Activated CD8-positive, alpha-beta T cell treated with anti-CD3 and anti-CD28 coated beads, Interleukin-2, amount 10 ng/mL, durations not matched to agents 7 days and 5 days (primary cell): ENCODE data around the gene ANKRD53. TPM values are rescaled to one million over a fixed set of nuclear protein-coding genes. Genes with fewer than 3 reads are reported as not detected.
A peak's percentile ranks its signal among the peaks of the same experiment; 100 is the strongest.

Experiments
- ATAC-seq: fragments of 150-1000 bp; cut with Tn5 transposase; one replicate; pipeline ENCODE4 v1.10.0; 2021; ENCODE audit warnings: moderate library complexity
- CTCF ChIA-PET: fragments of 350-600 bp; sonication (Branson Sonifier 250); formaldehyde crosslinking; loops from one replicate; lab custom pipeline; 2021; ENCODE audit warnings: antibody characterized with exemption; lab: Charles Lee
- POLR2A ChIA-PET: fragments of 350-600 bp; sonication (Branson Sonifier 250); formaldehyde crosslinking; loops from one replicate; lab custom pipeline; 2021; ENCODE audit warnings: antibody characterized with exemption; lab: Charles Lee
- DNase-seq: peaks from one replicate; pipeline ENCODE4 v3.0.0-alpha.2; 2020
- H3K27ac Mint-ChIP-seq: one replicate; pipeline ENCODE4 v1.8.0; 2021; ENCODE audit warnings: mild to moderate bottlenecking, mixed read lengths
- H3K27me3 Mint-ChIP-seq: one replicate; pipeline ENCODE4 v1.8.0; 2021; ENCODE audit warnings: low read depth, mixed read lengths
- H3K36me3 Mint-ChIP-seq: one replicate; pipeline ENCODE4 v1.8.0; 2021; ENCODE audit warnings: low read depth, mixed read lengths
- H3K4me1 Mint-ChIP-seq: one replicate; pipeline ENCODE4 v1.8.0; 2021; ENCODE audit warnings: low read depth, mixed read lengths
- H3K4me3 Mint-ChIP-seq: one replicate; pipeline ENCODE4 v1.8.0; 2021; ENCODE audit warnings: mild to moderate bottlenecking, mixed read lengths
- H3K9me3 Mint-ChIP-seq: one replicate; pipeline ENCODE4 v1.8.0; 2022; ENCODE audit warnings: mixed read lengths; ENCODE audit not compliant: insufficient read depth
- total RNA-seq, 2 experiments: library from RNA; stranded (reverse); gene quantifications; one replicate each; pipeline ENCODE4 v1.2.3, GENCODE V29; 2021

The ANKRD53 gene
- total RNA-seq, 2 experiments from 2014 or later, result not detected

GRCh38 chr2:70962211-70962884 lies 16.1 kb upstream of the ANKRD53 start:
- peaks cover 23% of the 10 kb centered on the region for H3K4me1 Mint-ChIP-seq
- POLR2A ChIA-PET, result no interaction called here

DNA sequence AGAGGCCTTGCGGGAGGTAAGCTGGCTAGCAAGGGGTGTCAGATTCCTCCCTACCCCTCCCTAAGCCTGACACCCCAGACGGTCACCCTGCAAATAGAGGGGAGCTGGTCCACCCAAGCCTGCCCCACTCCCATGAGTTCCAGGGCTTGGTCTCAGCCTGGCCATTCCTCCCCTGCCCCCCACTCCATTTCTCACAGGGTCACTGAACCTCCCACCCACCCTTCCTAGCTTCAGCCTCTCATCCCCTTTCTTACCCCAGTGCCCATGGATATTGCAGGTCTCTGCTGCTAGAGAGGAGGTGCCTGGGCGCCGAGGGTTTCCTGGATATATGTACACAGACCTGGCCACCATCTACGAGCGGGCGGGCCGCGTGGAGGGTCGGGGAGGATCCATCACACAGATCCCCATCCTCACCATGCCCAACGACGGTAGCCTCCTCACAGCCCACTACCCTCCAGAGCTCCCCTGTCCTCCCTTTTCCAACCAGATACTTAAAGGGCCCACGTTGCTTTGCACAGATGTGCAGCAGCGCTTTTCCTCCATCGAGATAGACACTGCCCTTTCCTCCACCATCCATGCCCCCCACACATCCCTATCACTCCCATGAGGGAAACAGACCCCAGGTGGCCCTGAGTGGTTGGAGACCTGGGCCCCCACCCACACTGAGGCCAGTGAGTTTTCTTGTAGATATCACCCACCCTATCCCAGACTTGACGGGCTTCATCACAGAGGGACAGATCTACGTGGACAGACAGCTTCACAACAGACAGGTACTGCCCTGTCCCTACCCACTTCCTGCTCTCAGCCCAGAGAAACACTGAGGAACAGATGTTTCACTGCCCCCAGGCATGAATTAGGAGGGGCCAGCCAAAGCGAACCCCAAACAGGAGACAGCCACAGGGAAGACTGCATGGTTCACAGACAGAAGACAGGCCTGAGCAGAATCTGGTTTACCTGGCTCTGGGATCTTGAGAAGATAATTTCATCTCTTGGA lies 15.2 kb upstream of the ANKRD53 start:
- POLR2A ChIA-PET, result no interaction called here

More at GRCh38 chr2:70962211-70962884, 16.1 kb upstream of the ANKRD53 start:
- no peak overlapping the region for H3K4me3 Mint-ChIP-seq
- H3K9me3 Mint-ChIP-seq, result no peaks in the 10 kb centered on the region
- no peak overlapping the region for H3K27ac Mint-ChIP-seq
- no peaks in the 10 kb centered on the region for H3K36me3 Mint-ChIP-seq
- CTCF ChIA-PET, result interaction anchor here (0.8 to 5.8 kb wide), 5 partner anchors 11 to 23 kb away, joined by 4 to 60 read pairs (median 6); no protein-coding TSS in a partner anchor
- DNase-seq, result peak; percentile 20
- peaks cover 17% of the 10 kb centered on the region for H3K27me3 Mint-ChIP-seq
- no peak for ATAC-seq

GRCh38 chr2:70964133-70964532 lies 14.3 kb upstream of the ANKRD53 start:
- DNase-seq (no peak), ATAC-seq (no peak)
- Mint-ChIP-seq H3K36me3 (no peaks in the 10 kb centered on the region), H3K4me1 (peaks cover 5% of the 10 kb centered on the region), H3K9me3 (no peaks in the 10 kb centered on the region), H3K27me3 (peaks cover 25% of the 10 kb centered on the region), H3K27ac (no peak overlapping the region), H3K4me3 (no peak overlapping the region)
- ChIA-PET CTCF (interaction anchor here (0.8 to 5.8 kb wide), 16 partner anchors 10 to 426 kb away, joined by 3 to 60 read pairs (median 5); partner anchors contain the start of genes ANKRD53 and TEX261), POLR2A (no interaction called here)

More for the DNA sequence above, 15.2 kb upstream of the ANKRD53 start:
- Mint-ChIP-seq H3K4me3 (no peak overlapping the region), H3K27ac (no peak overlapping the region), H3K27me3 (peaks cover 23% of the 10 kb centered on the region), H3K36me3 (no peaks in the 10 kb centered on the region), H3K9me3 (no peaks in the 10 kb centered on the region), H3K4me1 (peaks cover 15% of the 10 kb centered on the region)
- ATAC-seq, result no peak
- DNase-seq, result peak; percentile 17
- CTCF ChIA-PET, result interaction anchor here (1.3 to 5.8 kb wide), 11 partner anchors 9 to 93 kb away, joined by 3 to 60 read pairs (median 11); partner anchors contain the start of gene ANKRD53

GRCh38 chr2:70964596-70965386 lies 13.6 kb upstream of the ANKRD53 start:
- ChIA-PET POLR2A (no interaction called here), CTCF (interaction anchor here (0.8 to 5.8 kb wide), 23 partner anchors 9 to 427 kb away, joined by 3 to 60 read pairs (median 4); partner anchors contain the start of genes ANKRD53 and TEX261)
- H3K36me3 Mint-ChIP-seq, result no peaks in the 10 kb centered on the region
- peak; percentile 84 for DNase-seq
- H3K27me3 Mint-ChIP-seq, result peaks cover 25% of the 10 kb centered on the region
- H3K4me1 Mint-ChIP-seq, result peaks cover 5% of the 10 kb centered on the region
- peak overlapping the region; percentile 50 for H3K27ac Mint-ChIP-seq
- no peaks in the 10 kb centered on the region for H3K9me3 Mint-ChIP-seq
- peak; percentile 97 for ATAC-seq
- H3K4me3 Mint-ChIP-seq, result peak overlapping the region; percentile 82

- ATAC-seq (no peak), DNase-seq (peak; percentile 14)
- Mint-ChIP-seq H3K27ac (no peak overlapping the region), H3K36me3 (no peaks in the 10 kb centered on the region), H3K27me3 (peaks cover 32% of the 10 kb centered on the region), H3K4me1 (peaks cover 5% of the 10 kb centered on the region), H3K9me3 (no peaks in the 10 kb centered on the region), H3K4me3 (peak overlapping the region; percentile 82)
- CTCF ChIA-PET, result interaction anchor here (0.8 to 5.8 kb wide), 16 partner anchors 9 to 428 kb away, joined by 3 to 60 read pairs (median 5); partner anchors contain the start of genes ANKRD53 and TEX261
- POLR2A ChIA-PET, result no interaction called here
Measured at GRCh38 chr2:70965506-70965905, 12.9 kb upstream of the ANKRD53 start.

DNA sequence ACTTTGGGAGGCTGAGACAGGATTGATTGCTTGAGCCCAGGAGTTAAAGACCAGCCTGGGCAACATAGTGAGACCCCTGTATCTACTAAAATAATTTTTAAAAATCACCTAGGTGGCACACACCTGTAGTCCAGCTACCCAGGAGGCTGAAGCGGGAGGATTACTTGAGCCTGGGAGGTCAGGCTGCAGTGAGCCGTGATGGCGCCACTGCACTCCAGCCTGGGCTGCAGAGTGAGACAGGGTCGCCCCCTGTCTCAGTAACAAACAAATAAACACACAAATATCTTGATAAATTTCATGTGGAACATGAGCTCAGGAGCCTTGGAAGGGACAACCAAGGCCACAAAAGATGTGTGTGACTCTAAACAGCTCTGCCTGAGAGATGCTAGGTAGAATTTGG lies 11.7 kb upstream of the ANKRD53 start:
- DNase-seq, result peak; percentile 12
- H3K4me3 Mint-ChIP-seq, result no peak overlapping the region
- peaks cover 5% of the 10 kb centered on the region for H3K4me1 Mint-ChIP-seq
- ATAC-seq, result no peak
- no peaks in the 10 kb centered on the region for H3K9me3 Mint-ChIP-seq
- ChIA-PET POLR2A (no interaction called here), CTCF (interaction anchor here (1.2 to 5.8 kb wide), 11 partner anchors 8 to 190 kb away, joined by 3 to 60 read pairs (median 8); partner anchors contain the start of gene ANKRD53)
- no peaks in the 10 kb centered on the region for H3K36me3 Mint-ChIP-seq
- no peak overlapping the region for H3K27ac Mint-ChIP-seq
- H3K27me3 Mint-ChIP-seq, result peaks cover 38% of the 10 kb centered on the region

DNA sequence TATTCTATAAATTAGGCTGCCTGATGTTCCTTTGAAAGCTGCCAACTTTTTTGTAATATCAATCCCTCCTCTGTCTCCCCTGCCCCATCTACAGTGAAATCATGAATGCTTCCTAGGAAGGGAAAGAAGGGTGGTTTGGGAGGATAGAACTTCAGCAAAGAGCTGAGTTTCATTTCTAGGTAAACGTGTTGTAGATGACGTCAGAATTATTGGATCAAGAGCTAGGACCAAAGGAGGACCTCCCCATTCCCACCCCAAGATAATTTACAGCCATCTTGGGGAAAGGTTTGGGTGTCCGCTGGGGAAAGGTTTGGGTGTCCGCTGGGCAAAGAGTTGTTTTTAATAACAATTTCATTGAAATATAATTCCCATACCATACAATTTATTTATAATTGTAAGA lies 11.2 kb upstream of the ANKRD53 start:
- H3K27ac Mint-ChIP-seq, result no peak overlapping the region
- H3K4me1 Mint-ChIP-seq, result peaks cover 5% of the 10 kb centered on the region
- H3K36me3 Mint-ChIP-seq, result no peaks in the 10 kb centered on the region
- ATAC-seq, result no peak
- no peak overlapping the region for H3K4me3 Mint-ChIP-seq
- POLR2A ChIA-PET, result no interaction called here
- DNase-seq, result no peak
- no peaks in the 10 kb centered on the region for H3K9me3 Mint-ChIP-seq
- CTCF ChIA-PET, result interaction anchor here (0.7 to 5.8 kb wide), 10 partner anchors 9 to 189 kb away, joined by 3 to 60 read pairs (median 4); partner anchors contain the start of gene ANKRD53
- H3K27me3 Mint-ChIP-seq, result peaks cover 40% of the 10 kb centered on the region

DNA sequence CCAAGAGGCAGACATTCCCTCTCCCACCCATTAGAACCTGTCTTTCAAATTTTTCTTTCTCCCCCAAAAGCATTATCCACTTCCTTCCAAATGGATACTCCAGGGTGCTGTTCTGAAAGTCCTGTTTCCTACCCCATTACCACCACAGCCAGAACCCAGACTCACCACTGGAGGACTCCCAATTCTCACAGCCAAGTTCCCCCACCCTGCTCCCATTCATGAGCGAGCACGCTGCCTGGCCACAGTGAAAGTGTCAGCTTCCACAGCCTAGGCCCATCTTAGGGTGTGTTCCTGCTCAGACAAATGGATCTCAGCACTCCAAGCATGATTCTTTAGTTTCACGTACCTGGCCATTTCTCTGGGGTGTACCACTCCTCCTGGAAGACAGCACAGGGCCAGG lies 3.8 kb upstream of the ANKRD53 start:
- POLR2A ChIA-PET, result no interaction called here
- Mint-ChIP-seq H3K4me3 (no peak overlapping the region), H3K27ac (no peak overlapping the region), H3K36me3 (no peaks in the 10 kb centered on the region), H3K27me3 (peaks cover 26% of the 10 kb centered on the region), H3K9me3 (no peaks in the 10 kb centered on the region), H3K4me1 (peaks cover 17% of the 10 kb centered on the region)
- CTCF ChIA-PET, result interaction anchor here (0.6 to 4.8 kb wide), 6 partner anchors 9 to 27 kb away, joined by 3 to 34 read pairs (median 12); no protein-coding TSS in a partner anchor
- ATAC-seq, result no peak
- DNase-seq, result peak; percentile 17

- peak; percentile 16 for DNase-seq
- Mint-ChIP-seq H3K36me3 (no peaks in the 10 kb centered on the region), H3K4me3 (no peak overlapping the region), H3K27me3 (peaks cover 22% of the 10 kb centered on the region), H3K9me3 (no peaks in the 10 kb centered on the region), H3K4me1 (peaks cover 17% of the 10 kb centered on the region), H3K27ac (no peak overlapping the region)
- no peak for ATAC-seq
- CTCF ChIA-PET, result interaction anchor here (1.9 to 4.8 kb wide), 3 partner anchors 9 to 26 kb away, joined by 7 to 34 read pairs (median 29); no protein-coding TSS in a partner anchor
- POLR2A ChIA-PET, result no interaction called here
Measured at GRCh38 chr2:70975237-70975636, 3.2 kb upstream of the ANKRD53 start.

DNA sequence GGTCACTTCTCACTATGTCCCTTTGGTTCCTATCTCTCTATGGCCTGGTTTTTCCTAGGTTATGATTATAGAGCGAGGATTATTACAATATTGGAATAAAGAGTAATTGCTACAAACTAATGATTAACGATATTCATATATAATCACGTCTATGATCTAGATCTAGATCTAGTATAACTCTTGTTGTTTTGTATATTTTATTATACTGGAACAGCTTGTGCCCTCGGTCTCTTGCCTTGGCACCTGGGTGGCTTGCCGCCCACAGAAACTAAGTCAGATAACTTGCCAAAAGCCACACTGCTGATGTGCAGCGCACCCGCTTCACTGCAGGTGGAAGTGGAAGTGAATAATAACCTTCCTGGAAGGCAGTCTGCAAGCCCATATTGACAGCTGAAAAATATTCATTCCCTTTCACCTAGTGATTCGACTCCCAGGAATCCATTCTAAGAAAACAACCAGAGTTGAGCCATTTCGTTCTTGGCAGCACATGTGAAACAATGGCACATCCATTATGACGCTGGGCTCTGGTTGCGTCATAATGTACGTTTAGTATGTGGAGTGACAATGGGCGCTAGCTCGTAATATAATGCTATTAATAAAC lies 725 bp upstream of the ANKRD53 start:
- ChIA-PET POLR2A (no interaction called here), CTCF (interaction anchor here (1.0 to 4.8 kb wide), 4 partner anchors 12 to 30 kb away, joined by 4 to 39 read pairs (median 5); no protein-coding TSS in a partner anchor)
- ATAC-seq (no peak), DNase-seq (peak; percentile 36)
- Mint-ChIP-seq H3K9me3 (no peaks in the 10 kb centered on the region), H3K4me1 (peaks cover 17% of the 10 kb centered on the region), H3K27me3 (peaks cover 11% of the 10 kb centered on the region), H3K27ac (peak overlapping the region; percentile 84), H3K4me3 (peak overlapping the region; percentile 75), H3K36me3 (no peaks in the 10 kb centered on the region)
